ENCODE data around the gene CKS1B. TPM values are rescaled to one million over a fixed set of nuclear protein-coding genes. Genes with fewer than 3 reads are reported as not detected.
A peak's percentile ranks its signal among the peaks of the same experiment; 100 is the strongest.

CKS1B gene
- total RNA-seq, 2 experiments from 2014 or later, result 197 to 205 TPM

GRCh38 chr1:154969246-154969645, 5.2 kb upstream of the CKS1B start:
- H3K4me1 Mint-ChIP-seq (ENCODE audit: low read depth), result peaks cover 31% of the 10 kb centered on the region
- POLR2A ChIA-PET, result no interaction called here
- peak overlapping the region; percentile 28 for H3K27ac Mint-ChIP-seq
- CTCF ChIA-PET, result interaction anchor here (0.9 to 12.9 kb wide), 3 partner anchors 25 to 92 kb away, joined by 3 to 80 read pairs (median 5); no protein-coding TSS in a partner anchor
- no peaks in the 10 kb centered on the region for H3K9me3 Mint-ChIP-seq
- DNase-seq, result no peak
- intact Hi-C loops (cut with micrococcal nuclease), result no loop called here
- H3K4me3 Mint-ChIP-seq, result no peak overlapping the region
- no peaks in the 10 kb centered on the region for H3K27me3 Mint-ChIP-seq
- peaks cover 9% of the 10 kb centered on the region for H3K36me3 Mint-ChIP-seq

- POLR2A ChIA-PET, result interaction anchor here (0.6 kb wide), 1 partner anchor 15 kb away, joined by 6 read pairs; no protein-coding TSS in a partner anchor
- Mint-ChIP-seq H3K27ac (peak overlapping the region; percentile 28), H3K4me3 (no peak overlapping the region), H3K4me1 (ENCODE audit: low read depth) (peaks cover 31% of the 10 kb centered on the region), H3K27me3 (no peaks in the 10 kb centered on the region), H3K9me3 (no peaks in the 10 kb centered on the region), H3K36me3 (peaks cover 6% of the 10 kb centered on the region)
- CTCF ChIA-PET, result interaction anchor here (0.6 to 12.9 kb wide), 9 partner anchors 8 to 92 kb away, joined by 3 to 80 read pairs (median 5); partner anchors contain the start of genes ADAM15, PBXIP1 and PYGO2
- no peak for DNase-seq
- intact Hi-C loops (cut with micrococcal nuclease), result no loop called here
Observed at GRCh38 chr1:154969860-154970452, 4.5 kb upstream of the CKS1B start.

GRCh38 chr1:154970631-154971340, 3.7 kb upstream of the CKS1B start, which contains the start of gene SHC1:
TSS of gene SHC1 (minus strand) at chr1:154970747. CDS start at chr1:154970526, 221 bp downstream.
- H3K4me1 Mint-ChIP-seq (ENCODE audit: low read depth), result peaks cover 31% of the 10 kb centered on the region
- no peaks in the 10 kb centered on the region for H3K9me3 Mint-ChIP-seq
- H3K27ac Mint-ChIP-seq, result peak within 1 kb of the TSS; percentile 82
- peak within 1 kb of the TSS; percentile 25 for H3K4me3 Mint-ChIP-seq
- ChIA-PET CTCF (interaction anchor here (0.8 to 12.9 kb wide), 9 partner anchors 9 to 91 kb away, joined by 3 to 80 read pairs (median 5); partner anchors contain the start of genes ADAM15, PBXIP1 and PYGO2), POLR2A (interaction anchor here (1.3 kb wide), 1 partner anchor 10 kb away, joined by 6 read pairs; the partner anchor contains the start of gene PYGO2)
- no peaks in the 10 kb centered on the region for H3K27me3 Mint-ChIP-seq
- H3K36me3 Mint-ChIP-seq, result peaks cover 6% of the 10 kb centered on the region
- intact Hi-C loops (cut with micrococcal nuclease), result no loop called here
- peak; percentile 64 for DNase-seq

- ChIA-PET CTCF (interaction anchor here (0.7 to 12.9 kb wide), 7 partner anchors 10 to 201 kb away, joined by 3 to 80 read pairs (median 3); partner anchors contain the start of genes KRTCAP2 and PYGO2), POLR2A (interaction anchor here (1.3 kb wide), 1 partner anchor 10 kb away, joined by 6 read pairs; the partner anchor contains the start of gene PYGO2)
- no peaks in the 10 kb centered on the region for H3K9me3 Mint-ChIP-seq
- intact Hi-C loops (cut with micrococcal nuclease), result no loop called here
- H3K4me3 Mint-ChIP-seq, result peak overlapping the region; percentile 25
- no peaks in the 10 kb centered on the region for H3K27me3 Mint-ChIP-seq
- DNase-seq, result no peak
- peaks cover 6% of the 10 kb centered on the region for H3K36me3 Mint-ChIP-seq
- H3K4me1 Mint-ChIP-seq (ENCODE audit: low read depth), result peaks cover 31% of the 10 kb centered on the region
- H3K27ac Mint-ChIP-seq, result peak overlapping the region; percentile 82
Observed at GRCh38 chr1:154971341-154971998, 3.0 kb upstream of the CKS1B start.

- no peak overlapping the region for H3K4me3 Mint-ChIP-seq
- POLR2A ChIA-PET, result interaction anchor here (3.1 kb wide), 1 partner anchor 11 kb away, joined by 15 read pairs; the partner anchor contains the start of gene PYGO2
- H3K36me3 Mint-ChIP-seq, result peaks cover 7% of the 10 kb centered on the region
- intact Hi-C loops (cut with micrococcal nuclease), result no loop called here
- peak overlapping the region; percentile 62 for H3K27ac Mint-ChIP-seq
- H3K9me3 Mint-ChIP-seq, result no peaks in the 10 kb centered on the region
- H3K4me1 Mint-ChIP-seq (ENCODE audit: low read depth), result peaks cover 31% of the 10 kb centered on the region
- no peak for DNase-seq
- H3K27me3 Mint-ChIP-seq, result no peaks in the 10 kb centered on the region
- CTCF ChIA-PET, result interaction anchor here (0.7 to 12.9 kb wide), 5 partner anchors 11 to 201 kb away, joined by 3 to 80 read pairs (median 3); partner anchors contain the start of genes KRTCAP2 and PYGO2
Observed at GRCh38 chr1:154972213-154972516, 2.3 kb upstream of the CKS1B start.

- ChIA-PET POLR2A (interaction anchor here (0.7 to 3.2 kb wide), 6 partner anchors 8 to 32 kb away, joined by 3 to 27 read pairs (median 12); partner anchors contain the start of genes FLAD1, PBXIP1 and PYGO2), CTCF (interaction anchor here (1.1 to 12.9 kb wide), 9 partner anchors 8 to 119 kb away, joined by 3 to 80 read pairs (median 8); partner anchors contain the start of genes ADAM15, FLAD1, PBXIP1 and PYGO2)
- H3K27me3 Mint-ChIP-seq, result no peaks in the 10 kb centered on the region
- peaks cover 11% of the 10 kb centered on the region for H3K36me3 Mint-ChIP-seq
- peaks cover 32% of the 10 kb centered on the region for H3K4me1 Mint-ChIP-seq (ENCODE audit: low read depth)
- H3K27ac Mint-ChIP-seq, result peak overlapping the region; percentile 62
- intact Hi-C loops (cut with micrococcal nuclease), result no loop called here
- no peak for DNase-seq
- no peak overlapping the region for H3K4me3 Mint-ChIP-seq
- no peaks in the 10 kb centered on the region for H3K9me3 Mint-ChIP-seq
Observed at GRCh38 chr1:154972517-154973343, 1.8 kb upstream of the CKS1B start.

GRCh38 chr1:154973344-154974101, 958 bp upstream of the CKS1B start:
- intact Hi-C loops (cut with micrococcal nuclease), result loop anchor here (1.0 to 2.0 kb wide), 8 partner anchors 10 to 415 kb away; partner anchors contain the start of genes ADAM15, FLAD1, PYGO2 and UBE2Q1
- peak; percentile 98 for DNase-seq
- Mint-ChIP-seq H3K4me3 (no peak overlapping the region), H3K27me3 (no peaks in the 10 kb centered on the region), H3K4me1 (ENCODE audit: low read depth) (peaks cover 34% of the 10 kb centered on the region), H3K36me3 (peaks cover 13% of the 10 kb centered on the region), H3K27ac (peak overlapping the region; percentile 62), H3K9me3 (no peaks in the 10 kb centered on the region)
- POLR2A ChIA-PET, result interaction anchor here (0.7 to 3.2 kb wide), 10 partner anchors 8 to 44 kb away, joined by 3 to 27 read pairs (median 9); partner anchors contain the start of genes FLAD1, LENEP, PBXIP1 and PMVK
- CTCF ChIA-PET, result interaction anchor here (1.0 to 12.9 kb wide), 11 partner anchors 9 to 111 kb away, joined by 3 to 80 read pairs (median 8); partner anchors contain the start of genes ADAM15, FLAD1, PBXIP1 and PYGO2

GRCh38 chr1:154974808-154975408, 427 bp downstream of the CKS1B start:
- Mint-ChIP-seq H3K36me3 (peaks cover 20% of the 10 kb centered on the region), H3K27me3 (no peaks in the 10 kb centered on the region), H3K4me1 (ENCODE audit: low read depth) (peaks cover 25% of the 10 kb centered on the region), H3K27ac (no peak overlapping the region), H3K4me3 (no peak overlapping the region), H3K9me3 (no peaks in the 10 kb centered on the region)
- DNase-seq, result peak; percentile 97
- ChIA-PET CTCF (interaction anchor here (0.9 to 12.9 kb wide), 9 partner anchors 9 to 98 kb away, joined by 3 to 80 read pairs (median 11); partner anchors contain the start of genes ADAM15, FLAD1 and PYGO2), POLR2A (interaction anchor here (1.0 to 3.2 kb wide), 12 partner anchors 9 to 415 kb away, joined by 3 to 27 read pairs (median 7); partner anchors contain the start of genes FLAD1, LENEP, PBXIP1 and PMVK)
- intact Hi-C loops (cut with micrococcal nuclease), result loop anchor here (1.0 to 2.0 kb wide), 8 partner anchors 8 to 417 kb away; partner anchors contain the start of genes ADAM15, FLAD1, PYGO2 and UBE2Q1

- H3K36me3 Mint-ChIP-seq, result peaks cover 20% of the 10 kb centered on the region
- no peaks in the 10 kb centered on the region for H3K27me3 Mint-ChIP-seq
- no peaks in the 10 kb centered on the region for H3K9me3 Mint-ChIP-seq
- ChIA-PET CTCF (interaction anchor here (1.0 to 12.9 kb wide), 5 partner anchors 8 to 76 kb away, joined by 5 to 80 read pairs (median 20); partner anchors contain the start of genes ADAM15, FLAD1 and PYGO2), POLR2A (interaction anchor here (1.1 to 3.2 kb wide), 7 partner anchors 8 to 32 kb away, joined by 3 to 27 read pairs (median 4); partner anchors contain the start of genes FLAD1, LENEP and PYGO2)
- peaks cover 25% of the 10 kb centered on the region for H3K4me1 Mint-ChIP-seq (ENCODE audit: low read depth)
- H3K4me3 Mint-ChIP-seq, result no peak overlapping the region
- peak; percentile 73 for DNase-seq
- H3K27ac Mint-ChIP-seq, result no peak overlapping the region
- intact Hi-C loops (cut with micrococcal nuclease), result loop anchor here (2.0 kb wide), 1 partner anchor 109 kb away; no protein-coding TSS in a partner anchor
Observed at GRCh38 chr1:154975409-154976059, 1.1 kb downstream of the CKS1B start.

Measured in activated CD4-positive, alpha-beta memory T cell treated with anti-CD3 and anti-CD28 coated beads for 36 hours (primary cell).